DMS79 treated with DMSO at 0.1 percent for 48 hours (cell line): ENCODE results near the gene PROSER3.
"Not testable (repeated sequence)": the region's sequence is repeated elsewhere in the genome, so short reads cannot be mapped to it uniquely, and the experiment has no call there.

ENCODE experiments used
- DNase-seq: peaks from one replicate; lab custom pipeline; 2025; lab: John Stamatoyannopoulos, UW

The PROSER3 gene

GRCh38 chr19:35792312-35792711 lies 34.3 kb downstream of the PROSER3 start:
- DNase-seq = no peak

- DNase-seq = no peak
These were observed 34.9 kb downstream of the PROSER3 start for GRCh38 chr19:35792888-35793287.

- no peak for DNase-seq
These were observed 35.6 kb downstream of the PROSER3 start for GRCh38 chr19:35793381-35794165.

GRCh38 chr19:35795564-35795963 lies 37.6 kb downstream of the PROSER3 start:
- not testable (repeated sequence) for DNase-seq

- no peak for DNase-seq
These were observed 38.9 kb downstream of the PROSER3 start for GRCh38 chr19:35796645-35797542.

GRCh38 chr19:35797663-35798062 lies 39.7 kb downstream of the PROSER3 start:
- DNase-seq = no peak

GRCh38 chr19:35801828-35802227 lies 43.9 kb downstream of the PROSER3 start:
- DNase-seq = no peak

GRCh38 chr19:35805526-35806102 lies 47.6 kb downstream of the PROSER3 start:
- peak; percentile 39 for DNase-seq

GRCh38 chr19:35806597-35806996 lies 48.6 kb downstream of the PROSER3 start:
- no peak for DNase-seq

GRCh38 chr19:35807633-35808032 lies 49.7 kb downstream of the PROSER3 start:
- no peak for DNase-seq

- no peak for DNase-seq
These were observed 53.6 kb downstream of the PROSER3 start for GRCh38 chr19:35811317-35812219.

GRCh38 chr19:35812220-35813042 lies 54.5 kb downstream of the PROSER3 start, which contains the start of gene PRODH2:
PRODH2 (minus strand) TSS chr19:35812845; CDS start chr19:35812805, 40 bp downstream.
- no peak for DNase-seq

GRCh38 chr19:35813043-35813890 lies 55.3 kb downstream of the PROSER3 start:
- no peak for DNase-seq

GRCh38 chr19:35816262-35816661 lies 58.3 kb downstream of the PROSER3 start:
- DNase-seq = no peak

- DNase-seq = no peak
These were observed 58.9 kb downstream of the PROSER3 start for GRCh38 chr19:35816846-35817245.

- no peak for DNase-seq
These were observed 60.5 kb downstream of the PROSER3 start for GRCh38 chr19:35818445-35818844.
